ENCODE data around the gene B3GNT3.
A peak's percentile ranks its signal among the peaks of the same experiment; 100 is the strongest.
"Not testable (repeated sequence)": the region's sequence is repeated elsewhere in the genome, so short reads cannot be mapped to it uniquely, and the experiment has no call there.

The B3GNT3 gene

DNA sequence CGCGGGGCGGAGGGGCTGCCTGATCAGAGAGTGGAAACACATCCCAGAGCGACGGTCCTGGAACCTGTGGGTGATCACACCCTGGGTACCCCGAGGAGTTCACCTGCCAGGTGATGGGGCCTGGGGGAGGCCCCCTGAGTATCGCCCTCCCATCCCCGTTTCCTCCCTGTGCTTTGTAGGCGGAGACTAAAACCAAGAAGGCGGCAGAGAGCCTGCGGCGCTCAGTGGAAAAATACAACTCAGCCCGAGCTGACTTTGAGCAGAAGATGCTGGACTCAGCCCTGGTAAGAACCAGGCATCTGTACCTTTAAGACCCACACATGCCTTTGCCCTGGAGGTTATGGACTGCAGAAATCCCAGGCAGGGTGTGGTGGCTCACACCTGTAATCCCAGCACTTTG, 24.3 kb upstream of the B3GNT3 start:
- H3K27ac ChIP-seq: no peak overlapping the region
- TF ChIP-seq, protein P1, sequence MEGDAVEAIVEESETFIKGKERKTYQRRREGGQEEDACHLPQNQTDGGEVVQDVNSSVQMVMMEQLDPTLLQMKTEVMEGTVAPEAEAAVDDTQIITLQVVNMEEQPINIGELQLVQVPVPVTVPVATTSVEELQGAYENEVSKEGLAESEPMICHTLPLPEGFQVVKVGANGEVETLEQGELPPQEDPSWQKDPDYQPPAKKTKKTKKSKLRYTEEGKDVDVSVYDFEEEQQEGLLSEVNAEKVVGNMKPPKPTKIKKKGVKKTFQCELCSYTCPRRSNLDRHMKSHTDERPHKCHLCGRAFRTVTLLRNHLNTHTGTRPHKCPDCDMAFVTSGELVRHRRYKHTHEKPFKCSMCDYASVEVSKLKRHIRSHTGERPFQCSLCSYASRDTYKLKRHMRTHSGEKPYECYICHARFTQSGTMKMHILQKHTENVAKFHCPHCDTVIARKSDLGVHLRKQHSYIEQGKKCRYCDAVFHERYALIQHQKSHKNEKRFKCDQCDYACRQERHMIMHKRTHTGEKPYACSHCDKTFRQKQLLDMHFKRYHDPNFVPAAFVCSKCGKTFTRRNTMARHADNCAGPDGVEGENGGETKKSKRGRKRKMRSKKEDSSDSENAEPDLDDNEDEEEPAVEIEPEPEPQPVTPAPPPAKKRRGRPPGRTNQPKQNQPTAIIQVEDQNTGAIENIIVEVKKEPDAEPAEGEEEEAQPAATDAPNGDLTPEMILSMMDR (IDR thresholded peaks at IDR 0.05): no peak
- no peak for TF ChIP-seq ZFX (IDR thresholded peaks at IDR 0.05; ENCODE audit: borderline replicate concordance)

GRCh38 chr19:17772172-17772571, 22.8 kb upstream of the B3GNT3 start:
- no peak for TF ChIP-seq ZFX (IDR thresholded peaks at IDR 0.05; ENCODE audit: borderline replicate concordance)
- TF ChIP-seq, protein P1 (IDR thresholded peaks at IDR 0.05): no peak
- H3K27ac ChIP-seq: no peak overlapping the region

GRCh38 chr19:17775245-17775927, 19.6 kb upstream of the B3GNT3 start:
- no peak overlapping the region for H3K27ac ChIP-seq
- no peak for TF ChIP-seq ZFX (IDR thresholded peaks at IDR 0.05; ENCODE audit: borderline replicate concordance)
- TF ChIP-seq, protein P1 (IDR thresholded peaks at IDR 0.05): peak; percentile 69

GRCh38 chr19:17775991-17776803, 18.7 kb upstream of the B3GNT3 start:
- TF ChIP-seq, protein P1 (IDR thresholded peaks at IDR 0.05): no peak
- no peak for TF ChIP-seq ZFX (IDR thresholded peaks at IDR 0.05; ENCODE audit: borderline replicate concordance)
- H3K27ac ChIP-seq: no peak overlapping the region

DNA sequence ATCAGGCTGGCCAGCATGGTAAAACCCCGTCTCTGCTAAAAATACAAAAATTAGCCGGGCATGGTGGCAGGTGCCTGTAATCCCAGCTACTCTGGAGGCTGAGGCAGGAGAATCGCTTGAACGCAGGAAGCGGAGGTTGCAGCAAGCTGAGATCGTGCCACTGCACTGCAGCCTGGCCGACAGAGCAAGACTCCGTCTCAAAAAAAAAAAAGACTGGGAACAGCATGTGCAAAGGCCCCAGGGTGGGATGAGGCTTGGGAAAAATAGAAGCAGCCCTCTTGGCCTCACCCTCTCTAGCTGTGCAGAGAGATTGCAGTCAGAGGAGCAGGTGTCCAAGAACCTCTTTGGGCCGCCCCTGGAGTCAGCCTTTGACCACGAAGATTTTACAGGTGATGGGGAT, 17.1 kb upstream of the B3GNT3 start:
- H3K27ac ChIP-seq: not testable (repeated sequence)

DNA sequence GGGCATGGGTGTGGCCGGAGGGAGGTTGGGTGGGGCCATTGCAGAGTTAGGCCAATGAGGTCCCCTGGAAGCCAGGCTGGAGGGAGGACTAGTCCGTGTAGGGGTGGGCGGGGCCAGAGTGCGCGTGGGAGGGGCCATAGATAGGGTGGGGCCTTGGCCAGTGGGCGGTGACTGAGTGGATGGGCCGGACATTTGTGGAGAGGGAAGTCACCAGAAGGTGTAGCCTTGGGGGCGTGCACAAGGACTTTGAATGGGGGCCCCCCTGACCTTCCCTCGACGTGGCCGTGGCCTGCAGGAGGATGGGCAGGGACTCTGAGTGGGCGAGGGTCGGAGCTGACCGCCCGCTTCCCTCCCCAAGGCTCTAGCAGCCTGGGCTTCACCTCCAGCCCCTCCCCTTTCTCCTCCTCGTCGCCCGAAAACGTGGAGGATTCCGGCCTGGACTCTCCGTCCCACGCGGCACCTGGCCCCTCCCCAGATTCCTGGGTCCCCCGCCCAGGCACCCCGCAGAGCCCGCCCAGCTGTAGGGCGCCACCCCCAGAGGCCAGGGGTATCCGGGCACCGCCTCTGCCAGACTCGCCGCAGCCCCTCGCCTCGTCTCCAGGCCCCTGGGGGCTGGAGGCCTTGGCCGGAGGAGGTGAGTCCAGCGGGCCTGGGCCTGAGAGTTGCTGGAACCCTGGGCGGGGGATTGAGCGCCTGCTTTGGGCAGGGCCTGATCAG, 16.5 kb upstream of the B3GNT3 start:
- TF ChIP-seq ZFX (IDR thresholded peaks at IDR 0.05; ENCODE audit: borderline replicate concordance): no peak
- TF ChIP-seq, protein P1 (IDR thresholded peaks at IDR 0.05): no peak
- peak overlapping the region; percentile 82 for H3K27ac ChIP-seq

DNA sequence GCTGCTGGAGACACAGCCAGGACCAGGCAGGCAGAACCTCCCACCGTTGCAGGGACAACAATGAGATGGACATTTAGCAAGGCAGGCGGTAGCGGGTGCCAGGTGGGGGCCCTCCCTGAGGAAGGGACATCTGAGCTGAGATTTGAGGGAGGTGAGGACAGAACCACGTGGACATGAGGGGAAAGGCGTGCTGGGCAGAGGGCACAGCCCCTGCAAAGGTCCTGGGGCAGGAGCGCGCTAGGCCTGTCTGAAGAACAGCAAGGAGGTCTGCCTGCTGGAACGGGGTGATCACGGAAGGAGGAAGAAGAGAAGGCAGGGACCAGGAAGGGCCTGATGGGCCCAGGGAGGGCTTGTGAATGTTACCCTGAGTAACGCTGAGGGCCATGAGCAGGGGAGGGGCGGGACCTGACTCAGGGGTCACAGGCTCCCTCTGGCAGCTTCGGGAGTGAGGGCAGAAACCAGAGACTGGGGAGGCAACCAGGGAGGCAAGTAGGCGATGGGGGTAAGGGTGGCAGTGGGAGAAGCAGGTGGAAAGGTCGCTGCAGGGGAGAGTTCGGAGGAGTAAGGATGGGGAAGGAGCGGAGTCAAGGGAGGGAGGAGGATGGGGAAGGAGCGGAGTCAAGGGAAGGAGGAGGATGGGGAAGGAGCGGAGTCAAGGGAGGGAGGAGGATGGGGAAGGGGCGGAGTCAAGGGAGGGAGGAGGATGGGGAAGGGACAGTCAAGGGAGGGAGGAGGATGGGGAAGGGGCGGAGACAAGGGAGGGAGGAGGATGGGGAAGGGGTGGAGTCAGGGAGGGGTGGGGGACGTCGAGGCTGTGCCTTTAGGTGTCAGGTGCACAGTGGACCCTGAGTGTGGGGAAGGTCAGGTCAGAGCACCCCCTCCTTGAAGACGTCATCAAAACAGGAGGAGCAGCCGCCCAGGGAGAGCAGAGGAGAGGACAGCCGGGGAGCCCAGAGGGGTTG, 15.7 kb upstream of the B3GNT3 start:
- TF ChIP-seq, protein P1 (IDR thresholded peaks at IDR 0.05): no peak
- TF ChIP-seq ZFX (IDR thresholded peaks at IDR 0.05; ENCODE audit: borderline replicate concordance): no peak
- H3K27ac ChIP-seq: peak overlapping the region; percentile 82
